ENCODE results near the gene LTBP1. TPM values are rescaled to one million over a fixed set of nuclear protein-coding genes. Genes with fewer than 3 reads are reported as not detected.

The LTBP1 gene
- polyA plus RNA-seq, 1 donor (not counting 4 experiments of a cell fraction or from before 2014, with no cell fraction given) = 9.2 TPM

DNA sequence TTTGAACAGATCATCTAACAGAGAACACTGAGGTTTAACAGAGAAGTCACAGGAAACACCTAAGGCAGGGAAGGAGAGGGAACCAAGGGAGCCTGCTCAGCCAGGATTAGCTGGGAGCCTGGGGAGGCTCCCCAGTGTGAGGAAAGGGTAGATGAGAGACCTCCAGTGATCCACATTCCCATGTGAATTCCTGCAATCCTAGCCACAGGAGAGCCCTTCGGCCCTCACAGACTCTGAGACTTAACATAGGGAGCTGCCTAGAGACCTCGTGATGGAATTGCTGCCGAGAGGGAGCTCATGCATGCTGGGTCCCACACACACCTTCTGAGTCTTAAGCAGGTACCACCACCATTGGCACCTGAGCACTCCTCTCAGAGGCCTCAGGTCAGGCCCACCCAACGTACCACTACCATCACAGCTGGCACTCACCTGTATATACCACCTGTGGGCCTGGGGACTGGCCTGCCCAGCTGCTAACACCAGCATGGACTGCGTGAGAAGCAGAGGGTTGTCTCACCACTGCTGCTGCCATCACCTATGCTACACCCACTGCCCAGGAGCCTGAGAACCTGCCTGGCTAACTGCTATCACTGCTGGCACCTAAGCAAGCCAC, 303.8 kb downstream of the LTBP1 start:
- FAIRE-seq = no peak
- H3K36me3 ChIP-seq (ENCODE audit: control insufficient read depth in 2 of 2, extremely low read depth in 1 of 2, insufficient read depth in 2 of 2, low read length in 2 of 2) = peaks cover 0 to 1% of the 10 kb centered on the region in 2 experiments
- H3K27me3 ChIP-seq (ENCODE audit: control insufficient read depth, extremely low read depth, insufficient read depth, low read length) = no peaks in the 10 kb centered on the region
- H3K4me3 ChIP-seq (ENCODE audit: control insufficient read depth in 2 of 3, extremely low read depth in 1 of 3, insufficient read depth in 2 of 3, low read depth in 1 of 3, low read length in 3 of 3) = no peak overlapping the region
- H3K79me2 ChIP-seq (ENCODE audit: control insufficient read depth, insufficient read depth, low read length) = no peaks in the 10 kb centered on the region
- no peaks in the 10 kb centered on the region for H3K4me1 ChIP-seq (ENCODE audit: control insufficient read depth, extremely low read depth, insufficient read depth, low read length)
- no peak overlapping the region for H2AFZ ChIP-seq (ENCODE audit: control insufficient read depth, low read length)
- dilution Hi-C loops (cut with MboI; ENCODE audit: extremely low pct_ligation_motif_present, low sequenced_read_pairs) = no loop called here
- no peak for TF ChIP-seq EZH2 (IDR thresholded peaks at IDR 0.05; ENCODE audit: low read length)
- TF ChIP-seq, protein P1, sequence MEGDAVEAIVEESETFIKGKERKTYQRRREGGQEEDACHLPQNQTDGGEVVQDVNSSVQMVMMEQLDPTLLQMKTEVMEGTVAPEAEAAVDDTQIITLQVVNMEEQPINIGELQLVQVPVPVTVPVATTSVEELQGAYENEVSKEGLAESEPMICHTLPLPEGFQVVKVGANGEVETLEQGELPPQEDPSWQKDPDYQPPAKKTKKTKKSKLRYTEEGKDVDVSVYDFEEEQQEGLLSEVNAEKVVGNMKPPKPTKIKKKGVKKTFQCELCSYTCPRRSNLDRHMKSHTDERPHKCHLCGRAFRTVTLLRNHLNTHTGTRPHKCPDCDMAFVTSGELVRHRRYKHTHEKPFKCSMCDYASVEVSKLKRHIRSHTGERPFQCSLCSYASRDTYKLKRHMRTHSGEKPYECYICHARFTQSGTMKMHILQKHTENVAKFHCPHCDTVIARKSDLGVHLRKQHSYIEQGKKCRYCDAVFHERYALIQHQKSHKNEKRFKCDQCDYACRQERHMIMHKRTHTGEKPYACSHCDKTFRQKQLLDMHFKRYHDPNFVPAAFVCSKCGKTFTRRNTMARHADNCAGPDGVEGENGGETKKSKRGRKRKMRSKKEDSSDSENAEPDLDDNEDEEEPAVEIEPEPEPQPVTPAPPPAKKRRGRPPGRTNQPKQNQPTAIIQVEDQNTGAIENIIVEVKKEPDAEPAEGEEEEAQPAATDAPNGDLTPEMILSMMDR (optimal IDR thresholded peaks at IDR 0.05 in 1 of 3, IDR thresholded peaks at IDR 0.05 in 1 of 3, conservative IDR thresholded peaks at IDR 0.05 in 1 of 3; ENCODE audit: extremely low read depth in 1 of 3, insufficient read depth in 2 of 3, low read length in 3 of 3) = no peak
- no peaks in the 10 kb centered on the region for H3K9me1 ChIP-seq (ENCODE audit: control insufficient read depth, extremely low read depth, insufficient read depth, low read length)
- H3K9me3 ChIP-seq (ENCODE audit: control insufficient read depth, low read depth, low read length) = no peaks in the 10 kb centered on the region
- H3K4me2 ChIP-seq (ENCODE audit: control insufficient read depth, extremely low read depth, insufficient read depth, low read depth, low read length) = no peak overlapping the region
- no peak overlapping the region for H3K27ac ChIP-seq (ENCODE audit: control insufficient read depth, insufficient read depth, low read length)
- no peak for DNase-seq (ENCODE audit: low read depth, low spot score)
- no peaks in the 10 kb centered on the region for H4K20me1 ChIP-seq (ENCODE audit: control insufficient read depth, extremely low read depth, insufficient read depth, low read length)
- no peak overlapping the region for H3K9ac ChIP-seq (ENCODE audit: control insufficient read depth, extremely low read depth, insufficient read depth, low read length)

DNA sequence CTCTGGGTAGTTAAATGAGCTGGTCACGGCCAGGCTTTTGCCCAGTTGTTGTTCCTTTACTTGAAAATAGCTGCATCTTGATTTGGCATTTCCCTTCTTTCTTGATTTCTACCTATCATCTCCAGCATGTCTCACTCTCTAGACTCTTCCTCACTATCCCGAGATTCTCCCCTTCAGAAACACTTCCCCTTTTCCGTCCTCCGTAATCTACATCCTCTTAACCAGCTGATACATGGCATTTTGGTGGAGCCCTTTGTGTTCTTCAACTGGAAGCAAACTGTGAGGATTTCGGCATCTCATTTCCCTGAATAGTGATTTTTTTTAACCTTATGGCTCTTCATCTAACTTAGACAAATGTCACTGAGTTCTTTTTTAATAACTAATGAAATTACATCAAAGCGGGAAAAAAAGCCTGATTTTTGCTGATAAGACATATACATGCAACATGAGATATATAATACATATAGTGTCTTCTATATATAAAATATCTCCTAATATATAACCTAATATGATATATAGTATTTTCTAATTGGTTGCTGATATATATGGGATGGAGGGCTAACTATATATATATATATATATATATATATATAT, 309.5 kb downstream of the LTBP1 start:
- TF ChIP-seq EZH2 (IDR thresholded peaks at IDR 0.05; ENCODE audit: low read length) = no peak
- TF ChIP-seq, protein P1 (optimal IDR thresholded peaks at IDR 0.05 in 1 of 3, IDR thresholded peaks at IDR 0.05 in 1 of 3, conservative IDR thresholded peaks at IDR 0.05 in 1 of 3; ENCODE audit: extremely low read depth in 1 of 3, insufficient read depth in 2 of 3, low read length in 3 of 3) = no peak
- no peak for FAIRE-seq

More for the DNA sequence above, 309.5 kb downstream of the LTBP1 start:
- no peak overlapping the region for H2AFZ ChIP-seq (ENCODE audit: control insufficient read depth, low read length)
- no peaks in the 10 kb centered on the region for H3K9me1 ChIP-seq (ENCODE audit: control insufficient read depth, extremely low read depth, insufficient read depth, low read length)
- no peaks in the 10 kb centered on the region for H3K9me3 ChIP-seq (ENCODE audit: control insufficient read depth, low read depth, low read length)
- no peak overlapping the region for H3K27ac ChIP-seq (ENCODE audit: control insufficient read depth, insufficient read depth, low read length)
- no peaks in the 10 kb centered on the region for H4K20me1 ChIP-seq (ENCODE audit: control insufficient read depth, extremely low read depth, insufficient read depth, low read length)
- H3K9ac ChIP-seq (ENCODE audit: control insufficient read depth, extremely low read depth, insufficient read depth, low read length) = no peak overlapping the region
- H3K27me3 ChIP-seq (ENCODE audit: control insufficient read depth, extremely low read depth, insufficient read depth, low read length) = no peaks in the 10 kb centered on the region
- no peak overlapping the region for H3K4me3 ChIP-seq (ENCODE audit: control insufficient read depth in 2 of 3, extremely low read depth in 1 of 3, insufficient read depth in 2 of 3, low read depth in 1 of 3, low read length in 3 of 3)
- H3K4me1 ChIP-seq (ENCODE audit: control insufficient read depth, extremely low read depth, insufficient read depth, low read length) = no peaks in the 10 kb centered on the region
- no peak overlapping the region for H3K4me2 ChIP-seq (ENCODE audit: control insufficient read depth, extremely low read depth, insufficient read depth, low read depth, low read length)
- no peaks in the 10 kb centered on the region for H3K36me3 ChIP-seq (ENCODE audit: control insufficient read depth in 2 of 2, extremely low read depth in 1 of 2, insufficient read depth in 2 of 2, low read length in 2 of 2)
- no peaks in the 10 kb centered on the region for H3K79me2 ChIP-seq (ENCODE audit: control insufficient read depth, insufficient read depth, low read length)
- no peak for DNase-seq (ENCODE audit: low read depth, low spot score)
- dilution Hi-C loops (cut with MboI; ENCODE audit: extremely low pct_ligation_motif_present, low sequenced_read_pairs) = no loop called here

Data from keratinocyte (primary cell).